Astrocyte (in vitro differentiated cells and primary cell): ENCODE measurements around the gene ZBTB21.

ENCODE experiments used
- CTCF ChIP-seq: IDR thresholded peaks from 2 replicates; pipeline ENCODE4 v1.5.1; 2011; ENCODE audit warnings: low read depth, mild to moderate bottlenecking, inconsistent platforms, low read length, moderate library complexity; ENCODE audit not compliant: insufficient read depth
- EZH2 ChIP-seq: IDR thresholded peaks from 2 replicates; pipeline ENCODE4 v1.6.1; 2012; ENCODE audit warnings: mild to moderate bottlenecking, low read length, inconsistent platforms; ENCODE audit not compliant: insufficient read depth

GRCh38 chr21:42037943-42038342, 27.8 kb upstream of the ZBTB21 start:
- no peak for TF ChIP-seq CTCF
- TF ChIP-seq EZH2, result no peak
